Activated effector memory CD4-positive, alpha-beta T cell treated with anti-CD3 and anti-CD28 coated beads, Interleukin-2, amount 50 U/mL, for 16 hours (primary cell): Measurements from ENCODE around the gene C5orf52.
"Not testable (repeated sequence)": the region's sequence is repeated elsewhere in the genome, so short reads cannot be mapped to it uniquely, and the experiment has no call there.

ENCODE experiments used
- DNase-seq: peaks from one replicate; pipeline ENCODE4 v3.0.0-alpha.2; 2020

Gene C5orf52

DNA sequence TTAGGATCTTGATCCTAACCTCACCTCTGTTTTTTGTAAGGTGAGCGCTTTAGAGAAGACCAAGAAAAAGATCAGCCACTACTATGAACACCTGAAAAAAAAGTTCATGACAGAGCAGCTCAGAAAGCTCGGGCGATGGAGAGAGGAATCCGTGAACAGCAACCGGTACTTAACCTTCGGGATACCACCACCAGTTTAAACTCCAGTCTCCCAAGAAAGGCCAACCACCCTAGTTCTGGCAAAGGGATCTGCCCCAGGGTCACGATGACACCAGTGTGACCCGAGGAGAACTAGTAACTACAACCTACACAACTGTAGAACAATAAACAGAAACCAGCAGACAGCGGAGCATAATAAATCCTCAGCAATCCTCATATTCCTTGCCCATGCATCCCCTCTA, 8.5 kb downstream of the C5orf52 start:
- DNase-seq, result no peak

DNA sequence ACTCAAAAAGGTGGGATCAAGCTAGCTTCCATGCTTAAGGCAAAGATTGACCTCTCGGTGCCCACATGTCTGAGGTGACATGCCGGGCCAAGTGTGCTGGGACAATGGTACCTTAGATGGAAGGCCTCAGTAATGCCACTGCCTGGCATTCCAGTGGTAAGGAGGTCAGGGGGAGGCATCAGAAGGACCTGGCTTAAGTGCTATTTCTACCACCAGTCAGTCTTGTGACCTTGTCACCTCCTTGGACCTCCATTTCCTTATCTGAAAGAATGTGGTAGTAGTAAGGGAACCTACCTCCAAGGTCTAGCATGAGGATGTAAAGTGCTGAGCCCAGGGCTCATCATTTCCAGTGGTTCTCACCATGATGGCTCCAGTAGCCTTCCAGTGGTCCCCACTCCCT, 8.9 kb downstream of the C5orf52 start:
- no peak for DNase-seq

DNA sequence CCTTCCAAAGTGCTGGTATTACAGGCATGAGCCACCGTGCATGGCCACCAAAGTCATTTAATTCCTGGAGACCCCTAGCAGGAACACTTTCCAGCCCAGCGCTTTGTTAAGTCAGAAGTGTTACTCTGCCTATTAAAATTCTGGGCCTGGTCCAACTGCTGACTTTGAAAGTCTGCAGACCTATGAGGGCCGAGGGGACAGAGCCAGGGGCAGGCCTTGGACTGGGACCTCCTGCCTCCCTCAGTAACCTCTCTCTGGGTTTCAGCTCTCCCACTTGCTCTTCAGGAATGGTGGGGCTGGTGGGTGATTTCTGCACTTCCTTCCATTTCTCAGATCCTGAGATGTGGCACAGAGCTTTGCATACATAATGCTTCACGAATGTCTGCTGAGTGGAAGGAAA, 9.7 kb downstream of the C5orf52 start:
- DNase-seq, result no peak

GRCh38 chr5:157682257-157682656, 10.9 kb downstream of the C5orf52 start:
- DNase-seq, result no peak

DNA sequence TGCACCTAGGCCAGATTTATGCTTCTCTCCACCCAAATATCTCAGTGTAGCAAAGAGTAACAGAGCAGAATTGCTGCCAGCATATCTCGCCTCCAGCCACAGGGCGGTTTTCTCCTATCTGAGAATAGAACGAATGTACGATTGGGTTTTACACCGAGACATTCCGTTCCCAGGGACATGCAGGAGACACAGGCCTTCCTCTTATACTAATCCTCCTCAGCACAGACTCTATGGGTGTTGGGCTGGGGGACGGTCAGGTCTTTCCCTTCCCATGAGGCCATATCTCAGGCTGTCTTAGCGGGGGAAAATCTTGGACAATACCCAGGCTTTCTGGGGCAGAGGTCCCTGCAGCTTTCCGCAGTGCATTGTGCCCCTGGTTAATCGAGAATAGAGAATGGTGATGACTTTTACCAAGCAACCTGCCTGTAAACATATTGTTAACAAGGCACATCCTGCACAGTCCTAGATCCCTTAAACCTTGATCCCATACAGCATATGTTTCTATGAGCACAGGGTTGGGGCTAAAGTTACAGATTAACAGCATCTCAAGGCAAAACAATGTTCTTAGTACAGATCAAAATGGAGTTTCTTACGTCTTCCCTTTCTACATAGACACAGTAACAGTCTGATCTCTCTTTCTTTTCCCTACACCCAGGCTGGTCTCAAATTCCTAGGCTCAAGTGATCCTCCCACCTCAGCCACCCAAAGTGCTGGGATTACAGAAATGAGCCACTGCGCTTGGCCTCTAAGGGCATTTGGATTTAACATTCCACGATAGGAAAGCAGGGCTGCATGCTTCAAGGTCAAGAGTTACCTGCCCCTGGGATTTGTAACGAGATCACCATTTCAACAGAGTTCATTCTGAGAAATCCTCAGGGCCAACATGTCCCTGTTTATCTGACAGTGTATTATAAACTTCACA, 15.2 kb downstream of the C5orf52 start:
- not testable (repeated sequence) for DNase-seq

DNA sequence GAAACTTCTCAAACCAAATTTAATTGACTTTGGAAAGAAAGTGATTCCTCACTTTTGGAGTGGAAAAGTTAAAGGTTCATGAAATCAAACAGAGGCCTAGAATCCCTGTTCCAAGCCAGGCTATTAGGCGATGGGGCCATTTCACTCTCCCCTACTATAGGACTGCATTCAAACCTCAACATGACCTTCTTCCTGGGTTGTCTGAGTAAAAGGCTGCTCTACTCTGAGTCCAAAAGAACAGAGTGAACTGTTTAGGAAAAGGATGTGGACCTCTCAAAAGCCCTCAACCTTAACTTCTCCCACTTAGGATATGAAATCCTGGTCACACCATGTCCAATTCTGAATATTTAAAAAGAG, 15.8 kb downstream of the C5orf52 start:
- no peak for DNase-seq

DNA sequence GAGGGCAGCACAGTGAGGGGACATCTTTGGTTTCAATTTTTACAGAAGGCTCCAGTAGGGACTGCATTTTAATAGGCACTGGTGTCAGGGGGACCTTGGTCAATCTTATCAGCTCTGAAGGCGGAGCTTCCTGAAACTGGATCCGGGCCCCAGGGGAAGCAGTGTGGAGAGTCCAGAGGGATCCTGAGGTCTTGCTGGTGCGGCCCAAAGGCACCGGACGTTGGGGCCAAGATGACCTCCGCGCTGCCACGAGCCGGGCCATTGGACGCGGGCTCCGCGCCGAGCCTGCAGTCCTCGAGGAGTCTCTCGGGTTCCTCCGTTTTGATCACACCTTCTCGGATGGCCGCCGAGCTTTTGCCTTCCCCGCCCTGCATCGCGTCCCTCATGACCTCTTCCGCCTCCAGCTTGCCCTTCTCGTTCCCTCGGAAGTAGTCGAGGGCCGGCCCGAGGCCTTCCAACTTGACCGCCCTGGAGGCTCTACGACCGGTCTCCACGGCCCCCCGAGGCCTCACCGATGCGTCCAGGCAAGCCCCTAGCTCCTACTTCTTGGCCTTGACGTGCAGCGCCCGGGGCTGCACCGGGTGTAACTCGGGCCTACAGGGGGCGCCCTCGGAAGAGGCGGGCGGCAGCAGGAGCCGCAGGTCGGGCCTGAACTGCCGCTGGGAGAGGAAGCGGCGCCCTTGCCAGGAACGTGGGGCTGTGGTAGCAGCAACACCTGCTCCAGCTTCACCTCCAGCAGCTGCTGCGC, 18.8 kb downstream of the C5orf52 start:
- peak; percentile 75 for DNase-seq

- DNase-seq, result no peak
Measured at GRCh38 chr5:157690690-157691433, 19.5 kb downstream of the C5orf52 start.

- not testable (repeated sequence) for DNase-seq
Measured at GRCh38 chr5:157693816-157694215, 22.5 kb downstream of the C5orf52 start.

- not testable (repeated sequence) for DNase-seq
Measured at GRCh38 chr5:157696154-157696553, 24.8 kb downstream of the C5orf52 start.

GRCh38 chr5:157698674-157699073, 27.3 kb downstream of the C5orf52 start:
- not testable (repeated sequence) for DNase-seq

GRCh38 chr5:157703736-157704135, 32.4 kb downstream of the C5orf52 start:
- DNase-seq, result no peak

GRCh38 chr5:157708866-157709265, 37.5 kb downstream of the C5orf52 start:
- no peak for DNase-seq

GRCh38 chr5:157709346-157709745, 38.0 kb downstream of the C5orf52 start:
- no peak for DNase-seq

- no peak for DNase-seq
Measured at GRCh38 chr5:157710431-157710830, 39.1 kb downstream of the C5orf52 start.

DNA sequence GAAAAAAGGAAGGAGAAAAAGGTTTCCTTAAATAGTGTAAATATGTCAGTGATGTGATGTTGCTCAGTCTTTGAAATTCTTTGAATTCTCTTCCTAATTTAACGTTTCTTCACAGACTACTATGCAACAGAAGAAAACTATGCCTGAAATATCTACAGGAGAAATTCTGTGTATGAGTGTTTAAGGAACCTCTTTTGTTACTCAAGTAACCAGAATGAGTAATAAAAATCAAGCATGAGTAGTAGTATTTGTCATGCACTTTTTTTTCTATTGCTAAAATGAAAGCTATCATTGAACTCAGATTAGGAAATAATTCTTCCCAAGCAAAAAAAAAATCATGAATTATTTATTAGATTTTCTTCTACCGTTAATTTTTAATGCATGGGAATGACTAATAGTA, 39.5 kb downstream of the C5orf52 start:
- DNase-seq, result no peak

GRCh38 chr5:157713830-157714595, 42.7 kb downstream of the C5orf52 start:
- no peak for DNase-seq

DNA sequence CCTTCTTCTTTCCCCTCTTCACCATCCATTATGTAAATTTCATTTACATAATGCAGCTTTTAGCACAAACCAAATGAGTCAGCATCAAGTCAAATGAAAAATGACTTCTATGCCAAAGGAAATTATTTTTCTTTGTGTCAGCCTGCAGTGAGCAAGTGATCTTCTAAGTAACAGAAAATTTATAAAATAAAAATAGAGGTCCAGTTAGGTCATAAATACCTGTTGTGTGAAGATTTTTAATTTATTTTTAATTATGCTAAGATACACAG, 43.2 kb downstream of the C5orf52 start:
- no peak for DNase-seq

GRCh38 chr5:157718519-157718918, 47.2 kb downstream of the C5orf52 start:
- no peak for DNase-seq

GRCh38 chr5:157719245-157719644, 47.9 kb downstream of the C5orf52 start:
- no peak for DNase-seq

- DNase-seq, result no peak
Measured at GRCh38 chr5:157721159-157721558, 49.8 kb downstream of the C5orf52 start.

GRCh38 chr5:157722895-157723294, 51.6 kb downstream of the C5orf52 start:
- not testable (repeated sequence) for DNase-seq

DNA sequence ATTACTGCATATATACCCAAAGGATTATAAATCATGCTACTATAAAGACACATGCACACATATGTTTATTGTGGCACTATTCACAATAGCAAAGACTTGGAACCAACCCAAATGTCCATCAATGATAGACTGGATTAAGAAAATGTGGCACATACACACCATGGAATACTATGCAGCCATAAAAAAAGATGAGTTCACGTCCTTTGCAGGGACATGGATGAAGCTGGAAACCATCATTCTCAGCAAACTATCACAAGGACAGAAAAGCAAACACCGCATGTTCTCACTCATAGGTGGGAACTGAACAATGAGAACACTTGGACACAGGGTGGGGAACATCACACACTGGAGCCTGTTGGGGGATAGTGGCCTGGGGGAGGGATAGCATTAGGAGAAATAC, 55.3 kb downstream of the C5orf52 start:
- not testable (repeated sequence) for DNase-seq
